ENCODE measurements around the gene DGKG.

DGKG gene

GRCh38 chr3:186317478-186317877 is 44.6 kb downstream of the DGKG start:
- no peak for DNase-seq

DNA sequence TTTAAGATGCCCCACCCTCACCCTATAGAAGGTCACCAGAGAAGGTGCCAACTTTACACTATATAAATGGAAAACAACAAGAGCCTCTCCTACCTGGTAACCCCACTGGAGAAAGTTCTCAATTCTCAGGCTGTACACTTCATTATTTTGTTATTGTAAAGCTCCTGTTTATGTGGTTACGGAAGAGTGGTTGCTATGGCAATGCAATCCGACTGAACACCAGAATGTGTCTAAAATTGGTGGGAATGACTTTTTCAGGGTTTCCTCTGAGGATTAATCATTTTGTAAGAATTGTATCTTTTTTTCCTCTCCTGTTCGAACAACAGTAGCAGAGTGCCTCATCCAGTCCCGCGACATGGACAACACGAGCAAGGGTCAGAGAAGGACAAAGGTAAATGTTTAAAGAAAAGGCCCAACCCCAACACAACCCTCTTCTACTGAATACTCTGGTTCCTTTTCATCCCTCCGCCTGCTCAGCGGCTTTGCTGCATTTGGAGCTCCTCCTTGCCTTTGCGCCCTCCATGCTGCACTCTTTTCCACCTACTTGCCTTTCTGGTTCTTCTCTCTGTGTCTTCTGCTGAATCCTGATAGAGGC is 45.3 kb downstream of the DGKG start:
- no peak for DNase-seq

DNA sequence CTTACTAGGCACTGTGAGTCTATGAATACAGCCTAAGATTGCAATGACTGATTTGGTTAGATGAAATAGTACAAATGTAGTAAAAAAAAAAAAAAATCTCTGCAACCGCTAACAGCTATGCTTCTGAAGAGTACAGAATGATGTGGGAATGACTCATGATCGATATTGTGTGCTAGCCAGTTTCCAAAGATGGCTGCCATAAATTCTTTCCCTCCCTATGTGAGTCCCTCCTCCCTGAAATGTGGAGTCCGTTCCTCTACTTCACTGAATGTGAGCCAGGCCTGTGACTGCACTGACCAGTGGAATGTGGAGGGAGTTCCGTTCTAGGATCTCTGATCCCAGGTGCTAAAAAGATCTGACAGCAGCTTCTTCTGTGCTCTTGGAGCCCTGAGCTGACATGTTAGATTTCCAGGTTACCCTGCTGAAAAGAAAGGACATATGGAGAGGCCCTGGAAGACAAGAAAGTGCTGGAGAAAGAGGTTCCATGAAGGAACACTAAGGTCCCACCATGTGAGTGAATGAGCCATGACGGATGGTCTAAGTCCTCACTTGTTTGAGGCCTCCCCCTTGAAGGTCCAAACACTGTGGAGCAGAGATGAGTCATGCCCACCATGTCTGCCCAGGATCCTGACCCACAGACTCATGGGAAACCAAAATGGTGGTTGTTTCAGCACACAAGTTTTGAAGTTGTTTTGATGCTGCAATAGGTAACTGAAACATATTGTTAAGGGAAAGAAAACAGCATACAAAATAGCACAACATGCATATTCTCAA is 46.3 kb downstream of the DGKG start:
- no peak for DNase-seq

- no peak for DNase-seq
Observed at GRCh38 chr3:186314896-186315295, 47.1 kb downstream of the DGKG start.

GRCh38 chr3:186311441-186311840 is 50.6 kb downstream of the DGKG start:
- DNase-seq = no peak

- no peak for DNase-seq
Observed at GRCh38 chr3:186308549-186308948, 53.5 kb downstream of the DGKG start.

DNA sequence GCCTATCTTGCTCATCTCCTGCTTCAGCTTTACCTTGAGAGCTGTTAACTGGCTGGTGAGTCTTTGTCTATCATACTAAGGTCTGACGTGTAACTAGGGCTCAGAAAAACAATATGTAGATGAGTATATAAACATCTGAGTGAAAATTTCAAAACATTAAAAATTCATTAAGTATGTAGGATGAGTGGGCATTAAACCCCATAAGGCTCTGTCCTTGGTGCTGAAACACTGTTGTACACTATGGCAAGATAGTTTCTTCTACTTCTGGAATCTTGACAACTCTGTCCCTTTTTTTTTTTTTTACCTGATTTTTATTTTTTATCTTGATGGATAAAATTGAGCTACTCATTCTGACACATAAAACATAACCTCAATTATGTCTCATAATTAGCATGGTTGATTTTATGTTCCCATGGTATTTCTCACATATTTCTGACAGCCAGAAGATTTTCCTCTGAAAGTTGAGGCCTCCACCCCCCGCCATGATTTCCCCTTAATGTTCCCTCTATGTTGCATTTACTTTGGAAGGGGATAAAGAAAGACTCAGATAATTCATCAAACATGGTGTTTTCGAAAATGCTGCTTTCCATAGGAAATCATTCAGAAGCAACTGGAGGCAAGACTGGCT is 54.3 kb downstream of the DGKG start:
- no peak for DNase-seq

DNA sequence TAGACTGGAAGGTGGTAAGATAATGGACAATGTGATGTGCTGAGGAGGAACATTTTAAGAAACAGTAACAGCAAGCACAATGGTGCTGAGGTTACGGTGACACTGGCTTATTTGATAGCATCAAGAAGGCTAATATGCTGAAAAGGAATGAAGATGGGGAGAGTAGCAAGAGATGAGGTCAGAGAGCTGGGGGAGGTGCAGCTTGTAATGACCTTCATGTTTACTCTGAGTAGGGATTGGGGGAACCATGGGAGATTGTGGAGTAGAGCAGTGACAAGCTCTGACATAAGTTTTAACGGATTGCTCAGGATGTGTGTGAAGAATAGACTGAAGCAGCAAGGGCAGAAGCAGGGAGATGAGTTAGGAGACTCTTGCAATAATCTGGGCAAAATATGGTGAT is 56.7 kb downstream of the DGKG start:
- no peak for DNase-seq

DNA sequence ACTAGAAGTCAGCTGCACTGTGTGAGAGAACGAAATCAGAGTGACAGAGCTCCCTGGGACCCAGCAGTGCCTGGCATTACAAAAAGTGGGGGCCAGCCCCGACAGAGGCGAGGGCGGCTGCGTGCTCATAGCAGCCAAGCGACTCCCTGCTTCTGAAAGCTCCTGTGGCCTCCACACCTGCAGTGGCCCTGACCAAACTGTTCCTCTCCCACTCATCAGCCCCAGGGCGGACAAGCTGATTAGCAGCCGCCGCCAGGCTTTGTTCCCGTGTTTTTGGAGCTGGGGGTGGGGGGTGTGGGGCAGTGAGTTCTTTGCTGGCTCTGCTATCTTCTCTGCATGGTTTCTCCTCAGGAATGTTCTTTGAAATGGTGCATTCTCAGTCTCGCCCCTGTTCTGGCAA is 58.1 kb downstream of the DGKG start:
- DNase-seq = no peak

- DNase-seq = no peak
Observed at GRCh38 chr3:186299327-186299726, 62.7 kb downstream of the DGKG start.

DNA sequence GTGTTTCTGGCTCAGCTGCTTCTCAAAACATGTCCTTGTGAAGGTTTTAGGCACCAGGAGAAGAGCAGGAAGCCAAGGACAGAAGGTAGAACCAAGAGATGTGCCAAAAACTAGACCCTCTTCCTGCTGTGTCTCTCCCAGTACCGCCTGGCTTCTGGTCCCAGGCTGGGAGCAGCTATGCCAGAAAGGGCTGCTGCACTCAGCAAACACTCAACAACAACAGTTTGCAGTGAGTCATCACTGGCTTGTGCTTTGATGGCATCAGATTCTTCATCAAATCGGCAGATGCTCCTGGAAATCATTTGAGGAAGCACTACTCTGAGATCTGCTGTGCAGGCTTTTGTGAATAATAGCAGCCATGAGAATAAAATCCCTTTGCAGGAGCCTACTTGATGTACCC is 63.2 kb downstream of the DGKG start:
- no peak for DNase-seq

- no peak for DNase-seq
Observed at GRCh38 chr3:186290796-186291195, 71.2 kb downstream of the DGKG start.

DNA sequence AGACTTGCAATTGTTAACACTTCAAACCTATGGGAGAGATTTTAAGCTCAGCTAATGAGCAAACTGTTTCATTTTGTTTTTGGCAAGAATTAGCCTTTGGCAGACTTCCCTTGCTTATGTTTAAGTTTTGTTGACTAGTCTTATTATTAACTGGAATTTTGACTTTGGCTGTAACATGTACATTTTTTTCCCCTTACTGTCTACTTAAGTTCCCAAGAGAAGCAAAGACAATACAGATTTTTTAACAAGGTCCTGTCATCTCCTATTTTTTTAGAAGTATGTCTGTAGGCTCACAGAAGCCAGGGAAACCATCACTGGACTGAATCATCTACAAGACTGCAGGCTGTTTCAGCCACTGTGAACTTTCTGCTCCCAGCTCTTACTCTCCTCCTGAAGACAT is 74.3 kb downstream of the DGKG start:
- DNase-seq = no peak

DNA sequence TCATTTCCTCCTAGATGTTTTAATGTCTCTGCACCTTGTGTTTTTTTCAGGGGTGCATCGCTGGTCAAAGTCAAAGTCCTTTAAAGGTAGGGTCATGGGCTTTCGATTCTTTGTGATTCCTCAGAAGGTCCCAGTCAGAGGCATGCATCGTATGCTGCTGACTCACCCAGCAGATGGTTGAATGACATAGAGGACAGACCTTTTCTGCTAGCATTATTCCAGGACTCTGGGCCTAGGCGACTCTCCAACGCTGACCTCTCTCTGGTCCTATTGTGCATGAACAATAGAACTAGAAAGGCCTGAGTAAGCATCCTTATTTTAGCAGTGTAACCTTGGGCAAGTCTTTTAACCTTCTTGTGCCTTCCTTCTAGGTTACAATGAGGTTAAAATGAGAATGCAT is 75.9 kb downstream of the DGKG start:
- no peak for DNase-seq

DNA sequence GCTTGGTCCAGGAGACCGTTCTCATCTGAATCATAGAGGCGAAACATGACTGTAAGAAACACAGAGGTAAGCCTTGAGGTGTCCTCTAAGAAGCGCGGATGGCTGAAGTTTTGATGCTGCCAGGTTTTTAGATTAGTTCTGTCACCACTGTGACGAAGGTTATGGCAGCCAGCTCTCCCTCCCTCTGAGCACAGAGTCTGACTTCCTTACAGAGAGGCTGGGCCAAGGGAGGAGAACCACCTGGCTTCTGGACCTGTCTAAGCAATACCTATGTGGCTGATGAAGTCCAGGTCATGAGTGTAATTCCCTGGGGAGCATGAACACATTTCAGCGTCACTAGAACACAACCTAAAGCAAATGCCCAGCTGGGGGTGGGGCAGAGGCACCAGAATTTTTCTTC is 77.4 kb downstream of the DGKG start:
- no peak for DNase-seq

DNA sequence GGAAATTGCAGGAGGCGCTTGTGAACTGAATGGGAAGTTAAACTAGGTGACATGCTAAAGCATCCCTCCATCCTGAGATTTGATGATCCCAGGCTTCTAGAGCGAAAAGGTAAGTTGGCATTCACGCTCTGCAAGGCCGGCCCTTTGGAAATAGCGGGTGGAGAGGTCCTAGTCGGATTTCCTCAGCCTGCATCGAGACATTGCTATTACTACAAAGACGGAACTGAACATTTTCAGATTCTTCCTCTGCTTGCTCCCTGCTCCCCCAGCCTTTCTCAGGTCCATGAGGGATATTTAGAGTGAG is 77.7 kb downstream of the DGKG start:
- no peak for DNase-seq

DNA sequence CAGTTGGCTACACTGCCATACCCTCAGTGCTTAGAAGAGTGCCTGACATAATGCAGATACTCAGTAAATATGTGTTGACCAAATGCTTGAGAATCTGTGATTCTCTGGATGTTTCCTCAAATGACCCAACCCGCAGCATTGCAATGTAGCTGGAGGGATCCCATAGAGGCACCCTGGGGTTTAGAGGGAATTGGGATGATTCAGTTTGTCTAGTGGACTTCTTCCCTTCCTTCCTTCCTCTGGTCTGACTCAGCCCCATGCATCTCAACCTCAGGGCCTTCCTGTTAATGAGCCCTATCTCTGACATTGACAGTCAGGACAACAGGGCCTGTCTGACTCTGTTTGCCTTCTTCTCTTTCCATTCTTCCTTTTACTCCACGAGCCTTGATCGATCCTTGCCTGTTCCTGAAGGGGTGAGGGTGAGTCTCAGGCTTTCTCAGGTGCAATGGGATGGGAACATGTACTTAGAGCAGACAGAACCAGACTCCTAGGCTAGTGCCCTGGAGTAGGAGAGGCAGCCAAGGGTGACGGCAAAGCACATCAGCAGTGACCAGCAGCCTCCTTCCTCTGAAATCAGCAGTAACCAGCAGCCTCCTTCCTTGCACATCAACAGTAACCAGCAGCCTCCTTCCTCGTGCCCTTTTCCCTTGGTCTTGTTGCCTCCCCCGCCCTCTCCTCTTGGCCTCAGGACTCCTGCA is 78.2 kb downstream of the DGKG start:
- no peak for DNase-seq

DNA sequence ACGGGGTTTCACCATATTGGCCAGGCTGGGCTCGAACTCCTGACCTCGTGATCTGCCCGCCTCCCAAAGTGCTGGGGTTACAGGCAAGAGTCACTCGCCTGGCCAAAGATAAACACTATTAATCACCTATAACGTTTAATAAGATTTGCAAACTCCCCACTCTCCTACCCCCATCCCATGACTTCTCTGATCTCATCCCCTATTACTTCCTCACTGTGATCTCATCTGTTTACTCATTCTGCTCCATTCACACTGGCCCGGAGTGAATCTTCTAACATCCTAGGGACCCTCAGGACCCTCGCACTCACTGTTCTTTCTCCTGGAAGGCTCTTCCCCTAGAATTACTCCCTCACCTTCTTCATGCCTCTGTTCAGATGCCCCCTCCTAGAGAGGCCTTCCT is 78.9 kb downstream of the DGKG start:
- DNase-seq = no peak

GRCh38 chr3:186281176-186281575 is 80.9 kb downstream of the DGKG start:
- no peak for DNase-seq

GRCh38 chr3:186280737-186281136 is 81.3 kb downstream of the DGKG start:
- DNase-seq = no peak

GRCh38 chr3:186277268-186277909 is 84.6 kb downstream of the DGKG start:
- DNase-seq = no peak

- DNase-seq = no peak
Observed at GRCh38 chr3:186275436-186275835, 86.6 kb downstream of the DGKG start.

DNA sequence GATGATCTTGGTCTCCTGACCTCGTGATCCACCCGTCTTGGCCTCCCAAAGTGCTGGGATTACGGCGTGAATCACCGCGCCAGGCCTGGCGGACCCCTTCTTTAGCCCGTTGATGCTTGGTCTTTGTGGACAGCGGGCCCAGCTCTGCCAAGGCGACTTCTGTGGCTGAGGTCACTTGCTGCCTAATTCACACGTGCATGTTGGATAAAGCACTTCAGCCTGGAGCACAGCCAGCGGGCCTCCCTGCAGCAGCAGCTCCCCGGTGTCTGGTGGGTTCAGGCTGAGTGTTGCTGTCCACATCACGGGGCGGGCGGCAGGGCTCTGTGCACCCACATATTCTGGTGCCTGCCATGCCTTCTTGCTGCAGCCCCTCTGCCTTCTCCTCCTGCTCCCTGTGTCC is 88.4 kb downstream of the DGKG start:
- DNase-seq = no peak

DNA sequence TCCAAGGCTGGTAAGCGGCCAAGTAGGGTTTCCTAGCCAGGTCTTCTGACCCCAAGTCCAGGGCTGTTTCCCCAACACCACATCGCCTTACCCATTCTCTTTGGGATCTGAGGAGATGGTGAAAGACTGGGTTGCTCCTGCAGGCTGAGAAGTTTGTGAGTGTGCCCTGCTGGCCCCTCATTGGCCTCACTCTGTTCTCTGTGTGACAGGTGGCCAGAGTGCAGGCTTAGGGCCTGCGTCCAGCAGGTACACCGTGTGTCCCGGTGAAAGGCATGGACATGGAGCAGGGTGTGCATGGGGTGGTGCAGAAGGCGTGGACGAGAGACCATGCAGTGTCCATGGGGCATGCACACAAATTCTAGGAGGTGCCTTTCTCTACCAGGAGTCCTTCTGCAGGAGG is 91.3 kb downstream of the DGKG start:
- DNase-seq = no peak

Data from NCI-H187 treated with DMSO at 0.1 percent for 48 hours (cell line).